ENCODE measurements around the gene ZDHHC8. TPM values are rescaled to one million over a fixed set of nuclear protein-coding genes. Genes with fewer than 3 reads are reported as not detected.

ZDHHC8 gene
- total and polyA plus RNA-seq, 10 donors, result 12.7 to 71.5 (median 33.6) TPM

- no peaks in the 10 kb centered on the region for H3K27me3 ChIP-seq (replicated peaks in 1 of 7)
- H3K4me1 ChIP-seq, result no peaks in the 10 kb centered on the region
- TF ChIP-seq POLR2AphosphoS5 (IDR thresholded peaks at IDR 0.05) (no peak), POLR2A (IDR thresholded peaks at IDR 0.05) (no peak), CTCF (IDR thresholded peaks at IDR 0.05 in 8 of 11, conservative IDR thresholded peaks at IDR 0.05 in 3 of 11) (no peak)
- no peak for DNase-seq
- 76 to 90% (median 80%) methylated on average over 8 to 10 of the region's 10 CpGs for WGBS, 5 donors
- intact Hi-C loops (cut with DNase I; ENCODE audit: low total_unique reads), result no loop called here
- no peaks in the 10 kb centered on the region for H3K9me3 ChIP-seq
- H3K27ac ChIP-seq, result no peak overlapping the region
- no peak overlapping the region for H3K4me3 ChIP-seq
- H3K36me3 ChIP-seq, result no peaks in the 10 kb centered on the region
Observed at GRCh38 chr22:20191000-20191515, 59.5 kb downstream of the ZDHHC8 start.

GRCh38 chr22:20191803-20192202, 60.2 kb downstream of the ZDHHC8 start:
- H3K36me3 ChIP-seq, result no peaks in the 10 kb centered on the region
- no peaks in the 10 kb centered on the region for H3K4me1 ChIP-seq
- DNase-seq, result no peak
- TF ChIP-seq POLR2AphosphoS5 (IDR thresholded peaks at IDR 0.05) (no peak), POLR2A (IDR thresholded peaks at IDR 0.05) (no peak), CTCF (IDR thresholded peaks at IDR 0.05 in 8 of 11, conservative IDR thresholded peaks at IDR 0.05 in 3 of 11) (no peak)
- H3K27ac ChIP-seq, result no peak overlapping the region
- intact Hi-C loops (cut with DNase I; ENCODE audit: low total_unique reads), result no loop called here
- no peaks in the 10 kb centered on the region for H3K9me3 ChIP-seq
- 65 to 89% (median 84%) methylated on average over 6 to 8 of the region's 8 CpGs for WGBS, 5 donors
- H3K4me3 ChIP-seq, result no peak overlapping the region
- H3K27me3 ChIP-seq (replicated peaks in 1 of 7), result no peaks in the 10 kb centered on the region

- Histone ChIP-seq H3K36me3 (no peaks in the 10 kb centered on the region), H3K4me3 (no peak overlapping the region), H3K9me3 (no peaks in the 10 kb centered on the region), H3K4me1 (no peaks in the 10 kb centered on the region), H3K27me3 (replicated peaks in 1 of 7) (no peaks in the 10 kb centered on the region), H3K27ac (no peak overlapping the region)
- DNase-seq, result no peak
- no peak for TF ChIP-seq CTCF (IDR thresholded peaks at IDR 0.05 in 8 of 11, conservative IDR thresholded peaks at IDR 0.05 in 3 of 11)
- no peak for TF ChIP-seq POLR2A (IDR thresholded peaks at IDR 0.05)
- no peak for TF ChIP-seq POLR2AphosphoS5 (IDR thresholded peaks at IDR 0.05)
- intact Hi-C loops (cut with DNase I; ENCODE audit: low total_unique reads), result no loop called here
- whole genome bisulfite sequencing, 5 donors, result 80 to 92% (median 89%) methylated on average over 8 to 10 of the region's 10 CpGs
Observed at GRCh38 chr22:20192293-20192971, 60.8 kb downstream of the ZDHHC8 start.

- H3K27me3 ChIP-seq (replicated peaks in 1 of 7), result no peaks in the 10 kb centered on the region
- no peaks in the 10 kb centered on the region for H3K4me1 ChIP-seq
- intact Hi-C loops (cut with DNase I; ENCODE audit: low total_unique reads), result no loop called here
- H3K9me3 ChIP-seq, result no peaks in the 10 kb centered on the region
- no peaks in the 10 kb centered on the region for H3K36me3 ChIP-seq
- H3K4me3 ChIP-seq, result no peak overlapping the region
- no peak overlapping the region for H3K27ac ChIP-seq
- DNase-seq, result no peak
- WGBS, 5 donors, result 71 to 85% (median 84%) methylated on average over 15 to 20 of the region's 20 CpGs
- no peak for TF ChIP-seq POLR2A (IDR thresholded peaks at IDR 0.05)
Observed at GRCh38 chr22:20192972-20193760, 61.6 kb downstream of the ZDHHC8 start.
